Peyer's patch (tissue), 4 donors: ENCODE data around the gene ETDC. TPM values are rescaled to one million over a fixed set of nuclear protein-coding genes. Genes with fewer than 3 reads are reported as not detected.
A peak's percentile ranks its signal among the peaks of the same experiment; 100 is the strongest.

Experiments used
- DNase-seq, 3 donors: peaks; one replicate each; pipeline ENCODE4 v3.0.0-alpha.2; 2017 to 2019
- H3K27ac ChIP-seq, 4 donors: fragments of 200-600 bp; sonication (generic); one replicate each; pipeline ENCODE4 v1.5.1; 2016 to 2019
- H3K27me3 ChIP-seq, 2 donors: fragments of 200-600 bp; sonication (generic); one replicate each; pipeline ENCODE4 v1.5.1; 2019
- H3K36me3 ChIP-seq, 3 donors: fragments of 200-600 bp; sonication (generic); one replicate each; pipeline ENCODE4 v1.5.1; 2016 to 2019
- H3K4me1 ChIP-seq, 4 donors: fragments of 200-600 bp; sonication (generic); one replicate each; pipeline ENCODE4 v1.5.1; 2016 to 2019
- H3K4me3 ChIP-seq, 4 donors: fragments of 200-600 bp; sonication (generic); 1 replicate in 3 of 4; 2 replicates in 1 of 4; pipeline ENCODE4 v1.5.1; 2016 to 2019; ENCODE audit warnings: mild to moderate bottlenecking in 1 of 4
- H3K9me3 ChIP-seq, 4 donors: fragments of 200-600 bp; sonication (generic); one replicate each; pipeline ENCODE4 v1.5.1; 2016 to 2019; ENCODE audit warnings: mild to moderate bottlenecking in 1 of 4
- CTCF ChIP-seq, 6 experiments: fragments of 450-650 bp in 4 of 6; fragments of 200-600 bp in 2 of 6; sonication (generic) in 1 of 6; IDR thresholded peaks; one replicate each; pipeline ENCODE4 v1.5.1; 2017 to 2019; ENCODE audit warnings: antibody characterized with exemption in 6 of 6, mild to moderate bottlenecking in 3 of 6, moderate library complexity in 1 of 6
- POLR2A ChIP-seq, 2 donors: fragments of 450-650 bp; IDR thresholded peaks; one replicate each; pipeline ENCODE4 v1.5.1; 2017; ENCODE audit warnings: antibody characterized with exemption in 2 of 2, mild to moderate bottlenecking in 2 of 2, moderate library complexity in 2 of 2
- total RNA-seq, 4 donors: library from RNA; depleted of rRNA; stranded (reverse); fragments of >200 nt; gene quantifications; one replicate each; pipeline ENCODE4 v1.1.0, GENCODE V29; 2016

The ETDC gene
- total RNA-seq, 4 donors from 2014 or later = not detected

GRCh38 chrX:135330706-135331105 lies 21.4 kb downstream of the ETDC start:
- no peaks in the 10 kb centered on the region for H3K9me3 ChIP-seq
- no peaks in the 10 kb centered on the region for H3K27me3 ChIP-seq
- no peak overlapping the region for H3K27ac ChIP-seq
- no peak for DNase-seq
- H3K36me3 ChIP-seq = no peaks in the 10 kb centered on the region
- no peaks in the 10 kb centered on the region for H3K4me1 ChIP-seq
- H3K4me3 ChIP-seq = no peak overlapping the region
- TF ChIP-seq POLR2A (IDR thresholded peaks at IDR 0.05) (no peak), CTCF (IDR thresholded peaks at IDR 0.05) (no peak)

GRCh38 chrX:135331525-135331924 lies 22.2 kb downstream of the ETDC start:
- Histone ChIP-seq H3K27ac (no peak overlapping the region), H3K27me3 (no peaks in the 10 kb centered on the region), H3K36me3 (no peaks in the 10 kb centered on the region), H3K4me1 (no peaks in the 10 kb centered on the region), H3K4me3 (no peak overlapping the region), H3K9me3 (no peaks in the 10 kb centered on the region)
- no peak for DNase-seq
- TF ChIP-seq POLR2A (IDR thresholded peaks at IDR 0.05) (no peak), CTCF (IDR thresholded peaks at IDR 0.05) (no peak)

- Histone ChIP-seq H3K9me3 (no peaks in the 10 kb centered on the region), H3K4me1 (peaks cover 0 to 24% (median 0%) of the 10 kb centered on the region in 4 donors), H3K36me3 (no peaks in the 10 kb centered on the region), H3K27me3 (no peaks in the 10 kb centered on the region), H3K27ac (no peak overlapping the region), H3K4me3 (peak overlapping the region in 1 of 4 donors; percentile 80)
- TF ChIP-seq CTCF (IDR thresholded peaks at IDR 0.05) (no peak), POLR2A (IDR thresholded peaks at IDR 0.05) (no peak)
- DNase-seq = no peak
These were observed 31.6 kb downstream of the ETDC start for GRCh38 chrX:135340831-135341230.

GRCh38 chrX:135345107-135345589 lies 35.9 kb downstream of the ETDC start:
- peaks cover 0 to 12% (median 3%) of the 10 kb centered on the region in 3 donors for H3K36me3 ChIP-seq
- H3K4me3 ChIP-seq = peak overlapping the region; percentile 58 to 80 (median 64)
- H3K27me3 ChIP-seq = no peaks in the 10 kb centered on the region
- H3K4me1 ChIP-seq = peaks cover 0 to 17% (median 0%) of the 10 kb centered on the region in 4 donors
- H3K9me3 ChIP-seq = no peaks in the 10 kb centered on the region
- no peak for TF ChIP-seq CTCF (IDR thresholded peaks at IDR 0.05)
- no peak for TF ChIP-seq POLR2A (IDR thresholded peaks at IDR 0.05)
- DNase-seq = no peak
- H3K27ac ChIP-seq = peak overlapping the region; percentile 80 to 98 (median 92)

- Histone ChIP-seq H3K27ac (no peak overlapping the region), H3K36me3 (peaks cover 0 to 18% (median 3%) of the 10 kb centered on the region in 3 donors), H3K4me1 (peaks cover 0 to 4% (median 0%) of the 10 kb centered on the region in 4 donors), H3K9me3 (no peaks in the 10 kb centered on the region), H3K4me3 (no peak overlapping the region), H3K27me3 (no peaks in the 10 kb centered on the region)
- TF ChIP-seq POLR2A (IDR thresholded peaks at IDR 0.05) (no peak), CTCF (IDR thresholded peaks at IDR 0.05) (no peak)
- no peak for DNase-seq
These were observed 37.7 kb downstream of the ETDC start for GRCh38 chrX:135346975-135347374.
